RPMI7951 (cell line): ENCODE measurements around the gene ZNF451. TPM values are rescaled to one million over a fixed set of nuclear protein-coding genes. Genes with fewer than 3 reads are reported as not detected.
"Not testable (repeated sequence)": the region's sequence is repeated elsewhere in the genome, so short reads cannot be mapped to it uniquely, and the experiment has no call there.

Experiments
- DNase-seq: peaks from one replicate; pipeline ENCODE4 v3.0.0-alpha.2; 2012; ENCODE audit warnings: low read depth
- total RNA-seq: library from RNA; depleted of rRNA; stranded (reverse); fragments of >200 nt; shearing (Covaris generic); gene quantifications from 2 replicates; pipeline ENCODE4 v1.2.3, GENCODE V29; 2014

The ZNF451 gene
- total RNA-seq, 1 experiment from 2014 or later: 52.4 TPM

DNA sequence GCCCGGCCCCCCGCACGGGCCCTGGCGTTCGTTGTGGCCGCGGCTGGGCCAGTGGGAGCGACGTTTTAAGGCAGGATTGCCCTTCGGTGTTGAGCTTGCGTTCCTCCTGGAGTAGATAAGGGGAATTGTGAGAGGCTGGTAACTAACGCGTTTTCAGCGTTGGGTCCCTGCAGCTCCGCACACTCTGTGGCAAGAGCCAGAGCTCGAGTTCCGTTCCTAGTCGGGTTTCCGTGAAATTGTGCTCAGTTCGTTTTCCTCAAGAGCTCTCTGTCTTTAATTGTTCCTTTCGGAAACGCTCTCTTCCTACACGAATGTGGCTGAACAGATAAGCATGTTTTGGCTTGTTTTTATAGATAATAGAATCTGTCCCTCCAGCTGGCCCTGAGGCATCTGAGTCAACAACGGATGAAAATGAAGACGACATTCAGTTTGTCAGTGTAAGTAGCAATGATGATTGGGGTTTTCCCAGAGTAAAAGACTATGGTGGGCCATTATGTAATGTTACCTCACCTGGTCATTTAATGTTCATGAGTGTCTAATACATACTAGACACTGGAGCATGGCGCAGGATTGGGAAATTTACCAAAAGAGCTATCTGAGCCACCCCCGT lies 575 bp downstream of the ZNF451 start:
- not testable (repeated sequence) for DNase-seq

DNA sequence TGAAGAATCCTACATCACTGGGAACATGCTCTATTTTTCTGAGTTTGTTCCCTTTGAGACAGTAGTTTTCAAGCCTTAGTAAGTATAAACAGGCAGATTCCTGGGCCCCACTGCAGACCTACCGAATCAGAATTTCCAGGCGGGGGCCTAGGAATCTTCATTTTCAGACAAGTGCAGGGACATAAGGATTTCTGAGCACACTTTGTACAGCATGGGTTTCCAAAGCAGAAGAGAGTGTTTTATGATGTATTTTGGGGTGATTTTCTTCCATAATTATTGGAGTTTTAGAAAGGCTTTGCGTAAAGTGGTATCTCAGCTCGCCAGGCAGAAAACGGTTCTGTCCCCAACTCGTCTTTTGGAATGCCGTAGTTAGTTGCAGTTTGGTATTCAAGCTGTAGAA lies 1.4 kb downstream of the ZNF451 start:
- DNase-seq: not testable (repeated sequence)

DNA sequence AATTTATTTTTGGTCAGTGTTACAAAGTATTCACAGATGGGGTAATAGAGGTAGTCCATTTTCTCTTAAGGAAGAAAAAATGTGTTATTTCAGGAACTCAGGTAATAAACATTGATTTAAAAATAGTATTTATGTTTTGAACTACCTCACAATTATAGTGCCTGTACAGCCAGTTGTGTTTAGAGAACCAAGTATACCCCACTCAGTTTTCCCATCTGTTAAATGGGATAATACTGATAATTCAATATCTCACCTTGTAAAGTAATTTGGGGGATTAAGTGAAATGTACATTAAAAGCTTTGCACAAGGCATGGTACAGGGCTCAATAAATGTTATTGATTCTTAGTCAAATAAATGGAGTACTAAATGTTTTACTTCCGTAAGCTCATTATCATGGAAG lies 4.7 kb downstream of the ZNF451 start:
- no peak for DNase-seq

DNA sequence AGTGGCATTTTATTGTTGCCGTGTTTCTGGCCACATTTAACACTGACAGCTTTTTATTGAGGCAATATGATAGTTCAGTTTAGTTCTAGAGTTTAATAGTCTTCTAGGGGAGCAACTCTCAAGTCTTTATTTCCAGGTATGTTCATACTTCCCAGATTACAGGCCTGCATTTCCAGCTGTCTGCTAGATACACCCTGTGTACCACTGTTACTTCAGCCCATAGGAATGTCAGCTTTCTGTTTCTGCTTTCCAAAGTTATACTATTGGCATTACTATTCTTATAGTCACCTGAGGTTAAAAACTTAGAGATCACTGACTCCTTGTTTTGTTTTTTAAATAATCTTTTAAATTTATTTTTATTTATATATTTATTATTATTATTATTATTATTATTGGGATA lies 7.6 kb downstream of the ZNF451 start:
- no peak for DNase-seq

DNA sequence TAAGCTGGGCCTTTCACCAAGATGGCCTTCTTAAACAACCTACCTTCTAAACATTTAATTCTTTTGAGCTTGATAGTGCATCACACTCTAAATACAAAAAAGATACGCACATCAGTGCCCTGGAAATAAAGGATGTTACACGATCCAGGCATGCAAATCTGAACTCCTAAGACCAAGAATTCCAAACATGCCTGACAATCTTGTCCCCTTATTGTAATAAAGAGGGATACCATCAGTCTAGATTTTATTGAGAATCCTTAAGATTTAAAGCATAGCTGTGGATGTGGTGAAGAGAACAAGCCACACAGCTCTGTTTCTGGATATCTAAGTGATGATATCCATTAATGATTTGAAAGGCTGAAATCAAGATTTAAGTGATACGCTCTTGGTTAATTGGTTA lies 13.0 kb downstream of the ZNF451 start:
- no peak for DNase-seq

DNA sequence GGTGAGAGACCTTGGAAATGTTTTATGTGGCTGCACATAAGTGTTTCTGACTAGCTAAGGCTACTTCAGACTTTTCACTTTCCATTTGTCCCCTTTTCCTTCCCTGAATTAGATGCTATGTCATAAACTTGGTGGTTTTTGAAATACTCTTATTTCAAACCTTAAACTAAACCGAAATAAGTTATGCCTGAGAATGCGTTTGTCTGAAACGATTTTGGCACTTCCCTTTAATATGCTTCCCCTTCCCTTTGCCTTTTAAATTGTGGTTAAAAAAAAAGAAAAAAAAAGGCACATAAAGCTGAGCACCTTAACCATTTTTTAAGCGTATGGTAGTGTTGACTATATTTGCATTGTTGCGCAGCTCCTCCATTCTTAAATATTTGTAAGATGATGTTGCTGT lies 14.3 kb downstream of the ZNF451 start:
- DNase-seq: no peak

DNA sequence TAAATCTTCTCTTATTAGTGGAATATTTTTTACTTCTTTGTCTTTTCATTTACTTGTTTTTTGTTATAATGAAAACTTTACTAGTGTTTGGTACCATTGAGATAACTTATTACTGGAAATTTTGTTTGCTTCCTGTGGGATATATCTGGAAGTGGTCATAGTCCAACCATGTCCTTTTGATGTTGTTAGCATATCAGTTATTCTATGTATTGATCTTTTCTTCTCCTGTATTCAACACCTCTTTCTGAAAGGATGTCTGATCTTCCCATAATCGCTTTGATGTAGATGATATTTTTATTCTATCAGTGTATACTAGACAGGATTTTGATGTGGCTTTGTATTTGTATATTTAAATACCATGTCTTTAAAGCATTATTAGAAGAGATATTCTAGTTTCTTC lies 17.0 kb downstream of the ZNF451 start:
- no peak for DNase-seq

DNA sequence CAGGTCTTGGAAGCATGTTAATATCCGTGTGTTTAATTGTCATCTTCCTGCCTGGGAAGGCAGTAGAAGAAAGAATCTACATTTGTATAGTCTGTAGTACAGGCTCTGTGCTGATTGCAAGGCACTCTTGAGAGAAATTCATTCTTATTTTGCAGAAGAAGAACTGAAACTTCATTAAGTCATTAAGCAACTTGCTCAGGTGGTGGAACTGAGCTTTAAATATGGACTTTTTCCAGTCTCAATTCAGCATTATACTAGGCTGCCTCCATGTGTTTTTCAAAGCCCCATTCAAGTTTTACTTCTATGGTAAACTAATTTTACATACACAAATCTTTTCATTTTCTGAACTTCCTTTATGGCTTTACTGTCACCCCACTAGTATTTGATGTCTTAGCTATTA lies 18.7 kb downstream of the ZNF451 start:
- DNase-seq: no peak

DNA sequence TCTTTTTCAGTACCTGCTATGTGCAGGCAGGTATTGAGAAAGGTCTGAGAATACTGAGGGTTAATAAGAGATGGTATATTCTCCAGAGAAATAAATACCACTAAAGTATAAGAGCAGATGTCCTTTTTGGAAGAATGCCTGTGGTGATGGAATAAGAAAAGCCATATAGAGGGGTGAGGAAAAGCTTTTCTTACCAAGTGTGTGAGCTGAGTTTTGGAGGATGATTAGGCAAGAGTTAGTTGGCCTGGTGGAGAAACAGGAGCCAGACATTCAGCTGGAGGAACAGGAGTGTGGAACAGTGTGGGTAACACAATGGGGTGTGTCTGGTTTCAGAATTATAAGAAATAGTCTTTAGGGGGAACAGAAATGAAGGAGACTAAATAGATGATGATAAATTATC lies 19.9 kb downstream of the ZNF451 start:
- no peak for DNase-seq

DNA sequence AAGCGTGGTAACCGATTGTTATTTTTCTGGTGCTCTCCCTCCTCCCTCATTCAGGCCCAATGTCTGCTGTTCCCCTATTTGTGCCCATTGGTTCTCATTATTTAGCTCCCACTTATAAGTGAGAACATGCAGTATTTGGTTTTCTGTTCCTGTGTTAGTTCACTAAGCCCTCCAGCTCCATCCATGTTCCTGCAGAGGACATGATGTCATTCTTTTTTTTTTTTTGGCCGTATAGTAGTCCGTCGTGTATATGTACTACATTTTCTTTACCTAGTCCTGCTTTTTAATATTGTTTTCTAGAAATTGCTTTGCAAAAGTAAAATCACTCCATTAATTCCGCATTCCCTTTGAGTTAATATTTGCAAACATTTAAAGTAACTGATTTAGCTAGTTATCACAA lies 23.1 kb downstream of the ZNF451 start:
- DNase-seq: no peak

DNA sequence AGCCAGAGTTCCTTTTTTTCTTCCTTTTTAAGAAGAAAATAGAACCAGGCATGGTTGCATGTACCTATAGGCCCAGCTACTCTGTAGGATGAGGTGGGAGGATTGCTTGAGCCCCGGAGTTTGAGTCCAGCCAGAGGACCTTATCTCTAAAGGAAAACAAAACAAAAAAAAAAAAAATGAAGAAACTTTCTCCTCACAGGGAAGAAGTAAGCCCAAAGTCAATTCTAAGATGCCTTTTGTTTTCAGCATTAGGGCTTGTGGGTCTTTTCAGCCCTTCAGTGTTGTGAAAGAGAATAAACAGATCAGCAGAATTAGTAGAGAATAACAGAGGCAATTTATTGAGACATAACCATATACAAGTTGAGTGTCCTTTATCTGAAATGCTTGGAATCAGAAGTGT lies 26.8 kb downstream of the ZNF451 start:
- no peak for DNase-seq

DNA sequence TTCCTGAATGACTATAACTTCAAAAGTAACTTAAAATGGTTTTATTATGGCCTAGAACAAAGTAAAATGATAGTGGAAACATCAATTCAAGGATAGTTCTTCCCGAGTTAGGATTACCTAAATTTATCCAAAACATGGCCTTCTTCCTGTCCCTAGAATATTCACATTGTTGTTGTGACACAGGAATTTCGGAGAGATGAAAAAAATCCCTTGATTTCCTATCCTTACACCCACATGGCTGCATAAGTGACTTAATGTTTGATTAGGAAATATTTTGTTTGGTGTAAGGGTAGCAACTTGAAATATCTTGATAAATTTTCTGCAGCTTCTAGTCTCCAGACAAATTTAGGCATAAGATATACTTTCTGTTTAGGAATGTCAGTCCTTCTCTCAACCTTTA lies 27.8 kb downstream of the ZNF451 start:
- no peak for DNase-seq

DNA sequence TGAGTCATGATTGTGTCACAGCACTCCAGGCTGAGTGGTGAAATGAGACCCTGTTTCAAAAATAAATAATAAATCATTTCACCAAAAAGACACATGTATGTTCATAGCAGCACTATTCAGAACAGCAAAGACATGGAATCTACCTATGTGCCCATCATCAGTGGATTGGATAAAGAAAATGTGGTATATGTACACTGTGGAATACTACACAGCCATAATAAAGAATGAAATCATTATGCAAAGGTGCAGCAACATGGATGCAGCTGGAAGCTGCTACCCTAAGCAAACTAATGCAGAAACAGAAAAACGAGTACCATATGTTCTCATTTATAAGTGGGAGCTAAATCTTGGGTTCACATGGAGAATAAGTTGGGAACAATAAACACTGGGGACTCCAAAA lies 33.1 kb downstream of the ZNF451 start:
- no peak for DNase-seq

DNA sequence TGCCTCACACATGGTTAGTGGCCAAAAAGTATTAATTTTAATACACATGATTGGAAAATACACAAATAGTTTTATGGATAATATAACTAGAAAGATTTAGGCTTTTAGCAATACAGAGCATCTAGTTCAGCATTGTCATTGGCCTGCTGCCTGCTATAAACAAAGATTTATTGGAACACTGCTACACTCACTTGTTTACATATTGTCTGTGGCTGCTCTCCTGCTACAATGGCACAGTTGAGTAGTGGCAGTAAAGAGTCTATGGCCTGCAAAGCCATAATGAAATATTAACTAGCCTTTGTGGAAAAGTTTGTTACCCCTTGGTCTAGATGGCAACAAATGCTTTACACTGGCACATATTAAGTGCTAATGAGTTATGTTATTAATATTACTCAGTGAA lies 37.8 kb downstream of the ZNF451 start:
- no peak for DNase-seq

DNA sequence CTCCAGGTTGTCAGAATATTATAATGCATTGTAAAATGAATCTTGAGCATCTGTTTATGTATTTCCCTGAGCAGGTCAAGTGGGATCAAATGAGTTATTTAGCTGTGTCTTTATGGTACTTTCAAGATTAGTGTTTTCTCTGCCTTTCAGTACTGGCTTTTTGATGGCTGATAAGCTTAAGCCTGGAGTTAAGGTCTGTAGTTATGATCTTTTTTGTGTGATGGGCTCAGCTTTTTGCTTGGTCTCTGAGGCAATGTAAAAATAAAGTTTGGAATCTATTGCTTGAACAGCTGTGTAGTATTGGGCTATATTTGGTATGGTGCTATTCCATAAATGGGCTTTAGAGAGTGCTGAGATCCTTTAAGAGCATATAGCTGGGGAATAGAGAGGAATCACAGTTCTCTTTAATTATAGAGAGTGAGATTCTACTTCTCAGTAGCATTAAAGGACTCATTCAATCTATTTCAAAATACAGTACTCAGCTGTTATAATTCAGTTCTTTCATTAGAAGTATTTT lies 40.7 kb downstream of the ZNF451 start:
- DNase-seq: no peak

DNA sequence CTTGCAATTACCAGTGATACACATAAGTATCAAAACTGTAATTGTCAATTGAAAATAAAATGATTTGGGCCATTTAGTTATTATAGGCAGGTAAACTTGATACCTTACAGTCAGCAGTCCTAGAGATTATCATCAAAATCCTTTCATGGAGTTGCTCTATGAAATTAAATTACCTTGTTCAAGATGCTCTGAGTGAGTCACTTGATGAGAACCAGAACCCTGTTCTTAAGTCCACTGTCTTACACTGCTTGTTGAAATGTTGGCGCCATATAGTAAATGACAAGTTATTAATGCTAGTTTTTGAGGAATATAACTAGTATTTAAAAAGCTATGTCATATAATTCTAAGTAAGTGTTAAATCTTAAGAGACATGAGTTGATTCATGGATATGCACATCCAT lies 45.0 kb downstream of the ZNF451 start:
- DNase-seq: no peak

DNA sequence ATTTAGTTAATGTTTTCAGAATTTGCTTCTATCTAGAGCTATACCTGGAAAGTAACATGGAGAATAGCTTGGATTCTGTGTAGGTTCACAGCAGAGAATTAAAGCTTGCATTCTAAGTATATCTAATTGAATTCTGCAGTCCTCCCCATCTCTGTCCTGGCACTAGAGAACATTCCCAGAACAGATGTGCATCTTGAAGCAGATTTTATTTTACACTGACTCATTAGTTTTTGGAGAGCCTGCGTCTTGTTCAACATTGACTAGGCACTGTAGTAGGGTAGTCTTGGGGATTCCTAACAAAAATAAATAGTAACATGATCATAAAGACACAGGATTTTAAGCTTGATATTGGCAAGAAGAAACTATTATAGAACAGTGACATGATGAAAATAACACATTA lies 45.9 kb downstream of the ZNF451 start:
- no peak for DNase-seq

DNA sequence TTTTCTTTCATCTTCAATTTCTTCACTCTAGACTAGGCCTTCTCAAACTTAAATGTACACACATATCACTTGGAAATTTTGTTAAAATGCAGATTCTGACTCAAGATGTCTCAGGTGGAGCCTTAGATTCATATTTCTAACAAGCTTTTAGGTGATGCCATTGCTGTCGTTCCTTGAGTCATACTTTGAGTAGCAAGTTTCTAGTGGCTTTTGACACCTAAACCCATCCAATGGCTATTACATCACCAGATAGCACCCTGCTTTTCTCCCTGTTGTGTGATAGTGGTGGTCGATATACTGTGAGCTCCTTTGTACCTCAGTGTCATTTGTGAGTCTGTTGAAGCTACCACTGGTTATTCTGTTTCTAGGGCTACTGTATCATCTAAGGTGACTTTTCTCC lies 47.4 kb downstream of the ZNF451 start:
- DNase-seq: no peak

DNA sequence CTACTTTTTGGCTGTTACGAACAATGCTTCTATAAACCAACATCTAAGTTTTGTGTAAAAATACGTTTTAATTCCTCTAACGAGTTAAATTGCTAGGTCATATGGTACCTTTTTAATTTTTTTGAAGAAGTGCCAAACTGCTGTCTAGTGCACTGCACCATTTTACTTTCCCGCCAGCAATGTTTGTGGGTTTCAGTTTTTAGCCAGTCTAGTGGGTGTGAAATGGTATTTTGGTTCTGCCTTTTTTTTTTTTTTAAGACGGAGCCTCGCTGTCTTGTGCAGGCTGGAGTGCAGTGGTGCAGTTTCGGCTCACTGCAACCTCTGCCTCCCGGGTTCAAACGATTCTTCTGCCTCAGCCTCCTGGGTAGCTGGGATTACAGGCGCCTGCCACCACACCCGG lies 48.0 kb downstream of the ZNF451 start:
- DNase-seq: no peak

DNA sequence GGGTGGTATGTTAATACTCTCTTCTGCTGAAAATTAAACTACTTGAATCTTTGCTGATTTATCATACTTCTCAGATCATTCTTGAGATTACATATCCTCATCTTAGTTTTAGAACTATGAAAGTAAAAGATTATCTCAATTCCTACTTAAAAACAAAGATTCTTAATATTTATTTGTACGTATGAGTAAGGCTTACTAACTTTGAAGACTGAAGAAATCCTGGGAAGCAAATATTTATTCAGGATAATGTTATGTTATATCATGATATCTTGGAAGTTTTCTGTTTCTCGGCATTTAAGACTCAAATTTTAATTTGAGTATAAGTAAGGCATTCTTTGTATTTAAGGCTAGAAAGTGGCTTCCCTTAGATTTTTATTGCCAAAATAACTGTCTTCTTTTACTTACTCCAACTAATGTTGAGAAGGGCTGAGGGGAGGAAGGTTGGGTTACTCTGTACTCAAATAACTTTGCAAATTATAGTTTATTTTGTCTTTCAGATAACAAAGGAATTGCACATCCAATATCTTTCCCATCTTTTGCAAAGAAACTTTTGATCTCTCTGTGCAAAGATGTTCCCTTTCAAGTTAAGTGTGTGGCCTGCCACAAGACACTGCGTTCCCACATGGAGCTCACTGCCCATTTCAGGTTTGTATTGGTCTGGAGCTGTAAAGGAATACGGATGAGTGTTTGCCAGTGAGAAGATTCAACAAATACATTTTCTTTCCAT lies 51.6 kb downstream of the ZNF451 start:
- no peak for DNase-seq

DNA sequence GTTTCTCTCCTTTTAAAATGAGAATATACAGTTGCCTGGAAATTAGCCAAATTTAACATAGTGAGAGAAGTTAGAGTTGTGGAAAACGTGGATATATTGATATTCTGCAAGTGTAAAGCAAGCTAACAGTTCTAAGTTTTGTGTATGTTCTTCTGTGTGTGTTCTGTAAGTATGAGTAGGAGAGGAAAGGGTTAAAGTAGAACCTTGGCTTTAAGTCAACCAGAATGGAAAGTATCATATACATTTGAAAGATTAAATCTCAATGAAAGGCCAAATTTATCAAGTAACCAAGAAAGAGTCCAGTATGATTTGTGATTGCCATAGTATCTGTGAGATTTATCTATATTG lies 52.2 kb downstream of the ZNF451 start:
- DNase-seq: no peak

DNA sequence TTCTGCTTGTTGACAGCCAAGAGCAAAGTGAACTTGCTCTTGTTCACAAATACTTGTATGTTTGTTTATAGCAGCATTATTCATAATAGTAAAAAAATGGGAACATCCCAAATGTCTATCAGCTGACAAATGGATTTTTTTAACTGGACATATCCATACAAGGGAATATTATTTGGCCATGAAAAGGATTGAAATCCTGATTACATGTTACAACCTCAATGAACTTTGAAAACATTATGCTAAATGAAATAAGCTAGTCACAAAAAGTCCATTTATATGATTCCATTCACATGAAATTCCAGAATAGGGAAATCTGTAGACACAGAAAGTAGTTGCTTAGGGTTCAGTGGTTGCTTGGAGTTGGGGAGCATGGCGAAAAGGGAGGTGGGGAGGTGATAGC lies 53.7 kb downstream of the ZNF451 start:
- no peak for DNase-seq

DNA sequence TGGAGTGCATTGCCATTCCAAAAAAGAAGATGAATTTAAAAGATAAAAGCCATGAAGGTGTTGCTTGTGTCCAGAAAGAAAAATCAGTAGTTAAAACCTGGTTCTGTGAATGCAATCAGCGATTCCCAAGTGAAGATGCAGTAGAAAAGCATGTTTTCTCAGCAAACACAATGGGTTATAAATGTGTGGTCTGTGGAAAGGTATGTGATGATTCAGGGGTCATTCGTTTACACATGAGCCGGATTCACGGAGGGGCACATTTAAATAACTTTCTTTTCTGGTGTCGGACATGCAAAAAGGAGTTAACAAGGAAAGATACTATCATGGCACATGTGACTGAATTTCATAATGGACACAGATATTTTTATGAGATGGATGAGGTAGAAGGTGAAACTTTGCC lies 57.4 kb downstream of the ZNF451 start:
- no peak for DNase-seq
